Measurements from ENCODE around the gene CABLES1. TPM values are rescaled to one million over a fixed set of nuclear protein-coding genes. Genes with fewer than 3 reads are reported as not detected.

CABLES1 gene
- total RNA-seq, 1 experiment from 2014 or later = 16.2 TPM

GRCh38 chr18:23211146-23211545 lies 75.9 kb downstream of the CABLES1 start:
- intact Hi-C loops (cut with micrococcal nuclease; ENCODE audit: unreplicated experiment) = no loop called here
- no TSS peak for BruUV-seq (replicated peaks)
- DNase-seq = no peak
- Mint-ChIP-seq H3K4me1 (ENCODE audit: low read depth, unreplicated experiment) (peaks cover 18% of the 10 kb centered on the region), H3K27ac (ENCODE audit: unreplicated experiment) (no peak overlapping the region), H3K36me3 (ENCODE audit: insufficient read depth, unreplicated experiment) (peaks cover 8% of the 10 kb centered on the region), H3K9me3 (ENCODE audit: low read depth, unreplicated experiment) (peaks cover 4% of the 10 kb centered on the region), H3K4me3 (ENCODE audit: low read depth, unreplicated experiment) (no peak overlapping the region), H3K27me3 (ENCODE audit: unreplicated experiment) (no peaks in the 10 kb centered on the region)
- CTCF ChIA-PET = no interaction called here
- no peak for TF ChIP-seq CTCF (IDR thresholded peaks at IDR 0.05; ENCODE audit: unreplicated experiment)

GRCh38 chr18:23212161-23212560 lies 76.9 kb downstream of the CABLES1 start:
- peaks cover 4% of the 10 kb centered on the region for H3K9me3 Mint-ChIP-seq (ENCODE audit: low read depth, unreplicated experiment)
- no peak for DNase-seq
- CTCF ChIA-PET = no interaction called here
- peaks cover 1% of the 10 kb centered on the region for H3K36me3 Mint-ChIP-seq (ENCODE audit: insufficient read depth, unreplicated experiment)
- no peaks in the 10 kb centered on the region for H3K27me3 Mint-ChIP-seq (ENCODE audit: unreplicated experiment)
- no peak for TF ChIP-seq CTCF (IDR thresholded peaks at IDR 0.05; ENCODE audit: unreplicated experiment)
- H3K4me3 Mint-ChIP-seq (ENCODE audit: low read depth, unreplicated experiment) = no peak overlapping the region
- no TSS peak for BruUV-seq (replicated peaks)
- peaks cover 13% of the 10 kb centered on the region for H3K4me1 Mint-ChIP-seq (ENCODE audit: low read depth, unreplicated experiment)
- H3K27ac Mint-ChIP-seq (ENCODE audit: unreplicated experiment) = no peak overlapping the region
- intact Hi-C loops (cut with micrococcal nuclease; ENCODE audit: unreplicated experiment) = no loop called here

GRCh38 chr18:23213200-23213599 lies 77.9 kb downstream of the CABLES1 start:
- peaks cover 10% of the 10 kb centered on the region for H3K4me1 Mint-ChIP-seq (ENCODE audit: low read depth, unreplicated experiment)
- no peaks in the 10 kb centered on the region for H3K27me3 Mint-ChIP-seq (ENCODE audit: unreplicated experiment)
- intact Hi-C loops (cut with micrococcal nuclease; ENCODE audit: unreplicated experiment) = no loop called here
- H3K36me3 Mint-ChIP-seq (ENCODE audit: insufficient read depth, unreplicated experiment) = no peaks in the 10 kb centered on the region
- CTCF ChIA-PET = no interaction called here
- DNase-seq = no peak
- no peak overlapping the region for H3K4me3 Mint-ChIP-seq (ENCODE audit: low read depth, unreplicated experiment)
- no peak overlapping the region for H3K27ac Mint-ChIP-seq (ENCODE audit: unreplicated experiment)
- H3K9me3 Mint-ChIP-seq (ENCODE audit: low read depth, unreplicated experiment) = peaks cover 1% of the 10 kb centered on the region
- no TSS peak for BruUV-seq (replicated peaks)
- TF ChIP-seq CTCF (IDR thresholded peaks at IDR 0.05; ENCODE audit: unreplicated experiment) = no peak

GRCh38 chr18:23217781-23218180 lies 82.5 kb downstream of the CABLES1 start:
- BruUV-seq (replicated peaks) = no TSS peak
- Mint-ChIP-seq H3K27me3 (ENCODE audit: unreplicated experiment) (no peaks in the 10 kb centered on the region), H3K36me3 (ENCODE audit: insufficient read depth, unreplicated experiment) (no peaks in the 10 kb centered on the region), H3K9me3 (ENCODE audit: low read depth, unreplicated experiment) (no peaks in the 10 kb centered on the region), H3K4me3 (ENCODE audit: low read depth, unreplicated experiment) (no peak overlapping the region), H3K4me1 (ENCODE audit: low read depth, unreplicated experiment) (no peaks in the 10 kb centered on the region), H3K27ac (ENCODE audit: unreplicated experiment) (no peak overlapping the region)
- no peak for DNase-seq
- no peak for TF ChIP-seq CTCF (IDR thresholded peaks at IDR 0.05; ENCODE audit: unreplicated experiment)
- CTCF ChIA-PET = no interaction called here
- intact Hi-C loops (cut with micrococcal nuclease; ENCODE audit: unreplicated experiment) = no loop called here

Measured in Calu3 (cell line).